Measurements from ENCODE around the gene MUC5B. TPM values are rescaled to one million over a fixed set of nuclear protein-coding genes. Genes with fewer than 3 reads are reported as not detected.

The MUC5B gene
- total and polyA plus RNA-seq, 11 donors, result 0.01 TPM; not detected in 10

DNA sequence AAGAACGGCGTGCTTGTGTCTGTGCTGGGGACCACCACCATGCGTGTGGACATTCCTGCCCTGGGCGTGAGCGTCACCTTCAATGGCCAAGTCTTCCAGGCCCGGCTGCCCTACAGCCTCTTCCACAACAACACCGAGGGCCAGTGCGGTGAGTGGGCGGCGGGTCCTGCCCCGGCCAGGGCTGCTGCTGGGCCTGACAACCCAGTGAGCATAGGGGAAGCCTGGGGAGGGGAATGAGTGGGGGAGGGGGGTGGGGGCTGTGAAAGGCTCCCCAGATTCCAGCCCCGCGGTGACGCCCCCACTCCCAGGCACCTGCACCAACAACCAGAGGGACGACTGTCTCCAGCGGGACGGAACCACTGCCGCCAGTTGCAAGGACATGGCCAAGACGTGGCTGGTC is 31.9 kb downstream of the MUC5B start:
- H3K9me3 ChIP-seq, result no peaks in the 10 kb centered on the region
- no peaks in the 10 kb centered on the region for H3K27me3 ChIP-seq
- WGBS, 4 donors, result 83 to 87% (median 85%) methylated on average over 11 to 19 of the region's 19 CpGs
- H3K4me3 ChIP-seq, result no peak overlapping the region
- no peak for TF ChIP-seq POLR2A (IDR thresholded peaks at IDR 0.05)
- TF ChIP-seq, protein P1, sequence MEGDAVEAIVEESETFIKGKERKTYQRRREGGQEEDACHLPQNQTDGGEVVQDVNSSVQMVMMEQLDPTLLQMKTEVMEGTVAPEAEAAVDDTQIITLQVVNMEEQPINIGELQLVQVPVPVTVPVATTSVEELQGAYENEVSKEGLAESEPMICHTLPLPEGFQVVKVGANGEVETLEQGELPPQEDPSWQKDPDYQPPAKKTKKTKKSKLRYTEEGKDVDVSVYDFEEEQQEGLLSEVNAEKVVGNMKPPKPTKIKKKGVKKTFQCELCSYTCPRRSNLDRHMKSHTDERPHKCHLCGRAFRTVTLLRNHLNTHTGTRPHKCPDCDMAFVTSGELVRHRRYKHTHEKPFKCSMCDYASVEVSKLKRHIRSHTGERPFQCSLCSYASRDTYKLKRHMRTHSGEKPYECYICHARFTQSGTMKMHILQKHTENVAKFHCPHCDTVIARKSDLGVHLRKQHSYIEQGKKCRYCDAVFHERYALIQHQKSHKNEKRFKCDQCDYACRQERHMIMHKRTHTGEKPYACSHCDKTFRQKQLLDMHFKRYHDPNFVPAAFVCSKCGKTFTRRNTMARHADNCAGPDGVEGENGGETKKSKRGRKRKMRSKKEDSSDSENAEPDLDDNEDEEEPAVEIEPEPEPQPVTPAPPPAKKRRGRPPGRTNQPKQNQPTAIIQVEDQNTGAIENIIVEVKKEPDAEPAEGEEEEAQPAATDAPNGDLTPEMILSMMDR (IDR thresholded peaks at IDR 0.05), result no peak
- no peaks in the 10 kb centered on the region for H3K4me1 ChIP-seq
- H3K36me3 ChIP-seq, result no peaks in the 10 kb centered on the region
- DNase-seq (peak in 1 of 5 donors; percentile 57), ATAC-seq (no peak)
- intact Hi-C loops (cut with DNase I), result no loop called here
- no peak overlapping the region for H3K27ac ChIP-seq

DNA sequence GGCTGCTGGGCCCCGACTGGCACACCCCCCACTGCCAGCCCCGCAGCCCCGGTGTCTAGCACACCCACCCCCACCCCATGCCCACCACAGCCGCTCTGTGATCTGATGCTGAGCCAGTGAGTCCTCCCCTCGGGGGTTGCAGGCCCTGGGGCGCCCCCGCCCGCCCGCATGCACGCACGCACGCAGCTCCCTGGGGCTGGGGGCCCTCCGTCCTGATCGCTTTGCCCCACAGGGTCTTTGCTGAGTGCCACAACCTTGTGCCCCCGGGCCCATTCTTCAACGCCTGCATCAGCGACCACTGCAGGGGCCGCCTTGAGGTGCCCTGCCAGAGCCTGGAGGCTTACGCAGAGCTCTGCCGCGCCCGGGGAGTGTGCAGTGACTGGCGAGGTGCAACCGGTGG is 32.3 kb downstream of the MUC5B start:
- Histone ChIP-seq H3K36me3 (no peaks in the 10 kb centered on the region), H3K4me3 (no peak overlapping the region), H3K4me1 (no peaks in the 10 kb centered on the region), H3K27ac (no peak overlapping the region), H3K27me3 (no peaks in the 10 kb centered on the region), H3K9me3 (no peaks in the 10 kb centered on the region)
- WGBS, 4 donors, result 80 to 87% (median 86%) methylated on average over 4 to 24 of the region's 24 CpGs
- no peak for TF ChIP-seq POLR2A (IDR thresholded peaks at IDR 0.05)
- TF ChIP-seq, protein P1 (IDR thresholded peaks at IDR 0.05), result no peak
- intact Hi-C loops (cut with DNase I), result no loop called here
- DNase-seq (peak in 1 of 5 donors; percentile 54), ATAC-seq (no peak)

DNA sequence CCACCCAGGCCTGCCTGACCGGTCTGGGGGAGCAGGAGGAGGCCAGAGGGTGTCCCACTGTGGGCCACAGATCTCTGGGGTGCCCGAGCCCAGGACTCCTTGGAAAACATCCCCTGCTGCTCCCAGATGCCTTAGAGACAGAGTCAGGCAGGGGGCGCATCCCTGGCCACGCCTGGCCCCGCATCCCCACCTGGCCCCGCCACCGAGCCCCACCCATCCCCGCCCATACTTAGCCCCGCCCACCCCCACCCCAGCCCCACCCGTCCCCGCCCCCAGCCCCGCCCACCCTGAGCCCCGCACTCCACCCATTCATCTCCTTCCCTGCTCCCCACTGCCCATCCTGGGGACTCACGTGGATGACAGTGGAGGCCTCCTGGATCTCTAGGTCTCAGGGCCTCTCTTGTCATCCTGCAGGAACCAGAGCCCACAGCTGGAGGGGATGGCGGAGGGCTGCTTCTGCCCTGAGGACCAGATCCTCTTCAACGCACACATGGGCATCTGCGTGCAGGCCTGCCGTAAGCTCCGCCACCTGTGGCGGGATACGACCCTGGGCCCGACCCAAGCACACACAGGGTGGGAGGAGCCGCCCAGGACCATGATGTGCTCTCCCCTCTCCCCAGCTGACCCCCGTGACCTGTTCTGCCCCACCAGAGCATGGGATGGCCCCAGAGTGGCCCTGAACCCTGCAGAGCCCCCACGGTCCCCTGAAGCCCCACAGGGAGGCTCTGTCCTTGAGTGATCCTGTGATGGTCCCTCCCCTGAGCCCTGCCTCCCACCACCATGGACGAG is 33.6 kb downstream of the MUC5B start:
- TF ChIP-seq, protein P1 (IDR thresholded peaks at IDR 0.05), result no peak
- TF ChIP-seq POLR2A (IDR thresholded peaks at IDR 0.05), result no peak
- Histone ChIP-seq H3K27ac (no peak overlapping the region), H3K4me1 (no peaks in the 10 kb centered on the region), H3K36me3 (no peaks in the 10 kb centered on the region), H3K27me3 (no peaks in the 10 kb centered on the region), H3K4me3 (no peak overlapping the region), H3K9me3 (no peaks in the 10 kb centered on the region)
- DNase-seq (peak in 1 of 5 donors; percentile 51), ATAC-seq (no peak)
- intact Hi-C loops (cut with DNase I), result no loop called here
- 50 to 62% (median 54%) methylated on average over 22 to 26 of the region's 26 CpGs for WGBS, 4 donors

DNA sequence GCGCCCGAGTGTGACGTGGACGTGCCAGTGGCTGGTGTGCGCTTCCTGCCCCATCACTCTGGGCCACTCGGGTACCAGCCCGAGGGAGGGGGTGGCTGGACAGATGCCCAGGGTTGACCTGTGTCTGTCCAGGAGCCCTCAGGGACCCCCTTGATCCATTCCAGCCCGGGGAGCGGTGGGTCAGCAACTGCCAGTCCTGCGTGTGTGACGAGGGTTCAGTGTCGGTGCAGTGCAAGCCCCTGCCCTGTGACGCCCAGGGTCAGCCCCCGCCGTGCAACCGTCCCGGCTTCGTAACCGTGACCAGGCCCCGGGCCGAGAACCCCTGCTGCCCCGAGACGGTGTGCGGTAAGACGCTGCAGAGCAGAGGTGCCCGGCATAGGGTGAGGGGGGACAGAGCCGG is 34.5 kb downstream of the MUC5B start:
- Histone ChIP-seq H3K27ac (no peak overlapping the region), H3K4me3 (no peak overlapping the region), H3K9me3 (no peaks in the 10 kb centered on the region), H3K4me1 (peaks cover 0 to 9% (median 7%) of the 10 kb centered on the region in 12 donors), H3K27me3 (no peaks in the 10 kb centered on the region), H3K36me3 (no peaks in the 10 kb centered on the region)
- WGBS, 4 donors, result 88 to 94% (median 89%) methylated on average over 20 to 27 of the region's 27 CpGs
- ATAC-seq (no peak), DNase-seq (peak in 1 of 5 donors; percentile 52)
- intact Hi-C loops (cut with DNase I), result no loop called here
- no peak for TF ChIP-seq POLR2A (IDR thresholded peaks at IDR 0.05)
- TF ChIP-seq, protein P1 (IDR thresholded peaks at IDR 0.05), result no peak

All from heart left ventricle (tissue), 16 donors.